Suprapubic skin (tissue), 4 donors: ENCODE measurements around the gene PPIH. TPM values are rescaled to one million over a fixed set of nuclear protein-coding genes. Genes with fewer than 3 reads are reported as not detected.
"Not testable (repeated sequence)": the region's sequence is repeated elsewhere in the genome, so short reads cannot be mapped to it uniquely, and the experiment has no call there.

ENCODE experiments used
- DNase-seq, 2 donors: peaks; one replicate each; pipeline ENCODE4 v3.0.0-alpha.2; 2019; ENCODE audit warnings: low spot score in 2 of 2
- H3K27ac ChIP-seq: fragments of 200-600 bp; sonication (generic); one replicate; pipeline ENCODE4 v1.5.1; 2019
- H3K27me3 ChIP-seq: fragments of 200-600 bp; sonication (generic); one replicate; pipeline ENCODE4 v1.5.1; 2019
- H3K36me3 ChIP-seq: fragments of 200-600 bp; sonication (generic); one replicate; pipeline ENCODE4 v1.5.1; 2019
- H3K4me1 ChIP-seq: fragments of 200-600 bp; sonication (generic); one replicate; pipeline ENCODE4 v1.5.1; 2019
- H3K4me3 ChIP-seq: fragments of 200-600 bp; sonication (generic); one replicate; pipeline ENCODE4 v1.5.1; 2019; ENCODE audit warnings: mild to moderate bottlenecking
- H3K9me3 ChIP-seq: fragments of 200-600 bp; sonication (generic); one replicate; pipeline ENCODE4 v1.5.1; 2019
- CTCF ChIP-seq, 2 donors: fragments of 200-600 bp in 1 of 2; fragments of 450-650 bp in 1 of 2; sonication (generic) in 1 of 2; IDR thresholded peaks; one replicate each; pipeline ENCODE4 v1.5.1; 2016 to 2019; ENCODE audit warnings: antibody characterized with exemption in 2 of 2, mild to moderate bottlenecking in 1 of 2, moderate library complexity in 1 of 2
- EP300 ChIP-seq: sonication (generic); formaldehyde crosslinking; IDR thresholded peaks from one replicate; pipeline ENCODE4 v1.6.1; 2017; ENCODE audit warnings: antibody characterized with exemption
- POLR2A ChIP-seq, 2 donors: fragments of 450-650 bp; IDR thresholded peaks; one replicate each; pipeline ENCODE4 v1.6.1; 2017; ENCODE audit warnings: antibody characterized with exemption in 2 of 2, mild to moderate bottlenecking in 2 of 2, moderate library complexity in 2 of 2
- POLR2AphosphoS5 ChIP-seq, 3 donors: sonication (generic); formaldehyde crosslinking; IDR thresholded peaks; one replicate each; pipeline ENCODE4 v1.6.1; 2017; ENCODE audit warnings: antibody characterized with exemption in 3 of 3
- WGBS: methylation state at CpG from one replicate; pipeline ENCODE4 v1.1.5; 2018; 5-methylcytosine and 5-hydroxymethylcytosine counted together
- total RNA-seq, 4 donors: library from RNA; depleted of rRNA; stranded (reverse); fragments of >200 nt; gene quantifications; one replicate each; pipeline ENCODE4 v1.1.0, GENCODE V29; 2016

The PPIH gene
- 10 to 100 TPM; 28.6 to 34.4 (median 29.9) TPM for total RNA-seq

- Histone ChIP-seq H3K27ac (peak within 1 kb of the TSS; percentile 85), H3K4me1 (peaks cover 20% of the 10 kb centered on the region), H3K27me3 (no peaks in the 10 kb centered on the region), H3K9me3 (no peaks in the 10 kb centered on the region), H3K4me3 (peak within 1 kb of the TSS; percentile 94), H3K36me3 (peaks cover 19% of the 10 kb centered on the region)
- 0% methylated on average over 53 of the region's 53 CpGs for WGBS
- peak; percentile 97 for DNase-seq
- TF ChIP-seq POLR2AphosphoS5 (IDR thresholded peaks at IDR 0.05) (peak in 1 of 3 donors; percentile 73), POLR2A (IDR thresholded peaks at IDR 0.05) (no peak), EP300 (no peak), CTCF (IDR thresholded peaks at IDR 0.05) (peak in 1 of 2 donors; percentile 34)
These were observed at the start of gene PPIH for GRCh38 chr1:42657981-42658876. PPIH (plus strand) TSS chr1:42658423; CDS start chr1:42658447, 24 bp downstream.

- DNase-seq, result no peak
- H3K27ac ChIP-seq, result no peak overlapping the region
- no peaks in the 10 kb centered on the region for H3K9me3 ChIP-seq
- H3K4me1 ChIP-seq, result no peaks in the 10 kb centered on the region
- no peak for TF ChIP-seq POLR2AphosphoS5 (IDR thresholded peaks at IDR 0.05)
- no peak for TF ChIP-seq EP300
- no peak for TF ChIP-seq POLR2A (IDR thresholded peaks at IDR 0.05)
- TF ChIP-seq CTCF (IDR thresholded peaks at IDR 0.05), result no peak
- 93% methylated on average over 4 of the region's 4 CpGs for WGBS
- no peaks in the 10 kb centered on the region for H3K36me3 ChIP-seq
- H3K4me3 ChIP-seq, result no peak overlapping the region
- no peaks in the 10 kb centered on the region for H3K27me3 ChIP-seq
These were observed 44.5 kb upstream of the PPIH start for GRCh38 chr1:42613803-42614131.

- no peaks in the 10 kb centered on the region for H3K9me3 ChIP-seq
- H3K36me3 ChIP-seq, result no peaks in the 10 kb centered on the region
- TF ChIP-seq EP300 (no peak), POLR2A (IDR thresholded peaks at IDR 0.05) (no peak), POLR2AphosphoS5 (IDR thresholded peaks at IDR 0.05) (no peak), CTCF (IDR thresholded peaks at IDR 0.05) (no peak)
- no peaks in the 10 kb centered on the region for H3K4me1 ChIP-seq
- no peak overlapping the region for H3K27ac ChIP-seq
- no peaks in the 10 kb centered on the region for H3K27me3 ChIP-seq
- no peak for DNase-seq
- 43% methylated on average over 2 of the region's 2 CpGs for WGBS
- H3K4me3 ChIP-seq, result no peak overlapping the region
These were observed 39.4 kb upstream of the PPIH start for GRCh38 chr1:42618866-42619265.

GRCh38 chr1:42620307-42620706 lies 37.9 kb upstream of the PPIH start:
- no peaks in the 10 kb centered on the region for H3K9me3 ChIP-seq
- no peaks in the 10 kb centered on the region for H3K36me3 ChIP-seq
- H3K4me1 ChIP-seq, result no peaks in the 10 kb centered on the region
- DNase-seq, result no peak
- H3K27ac ChIP-seq, result no peak overlapping the region
- H3K4me3 ChIP-seq, result no peak overlapping the region
- H3K27me3 ChIP-seq, result no peaks in the 10 kb centered on the region
- 26% methylated on average over 2 of the region's 2 CpGs for WGBS
- no peak for TF ChIP-seq EP300
- no peak for TF ChIP-seq POLR2A (IDR thresholded peaks at IDR 0.05)
- no peak for TF ChIP-seq CTCF (IDR thresholded peaks at IDR 0.05)
- TF ChIP-seq POLR2AphosphoS5 (IDR thresholded peaks at IDR 0.05), result no peak

GRCh38 chr1:42621180-42621579 lies 37.0 kb upstream of the PPIH start:
- not testable (repeated sequence) for H3K27ac ChIP-seq, DNase-seq, H3K9me3 ChIP-seq, H3K36me3 ChIP-seq, H3K27me3 ChIP-seq, H3K4me3 ChIP-seq, H3K4me1 ChIP-seq
- WGBS, result 96% methylated on average over 4 of the region's 4 CpGs

- H3K4me3 ChIP-seq, H3K27ac ChIP-seq, H3K4me1 ChIP-seq, DNase-seq, H3K27me3 ChIP-seq, H3K9me3 ChIP-seq, H3K36me3 ChIP-seq: not testable (repeated sequence)
- 86% methylated on average over 3 of the region's 3 CpGs for WGBS
These were observed 31.0 kb upstream of the PPIH start for GRCh38 chr1:42627205-42627604.
